Keratinocyte (primary cell): ENCODE measurements around the gene ARID1B.

Experiments used
- CTCF ChIP-seq, 3 experiments: IDR thresholded peaks in 1 of 3; conservative IDR thresholded peaks in 1 of 3; optimal IDR thresholded peaks in 1 of 3; 2 replicates in 2 of 3; 3 replicates in 1 of 3; pipeline versions ENCODE3 to v1.5.1; 2011; ENCODE audit warnings: low read length in 3 of 3, mild to moderate bottlenecking in 3 of 3, moderate library complexity in 2 of 3, control low read depth in 1 of 3, inconsistent platforms in 1 of 3; ENCODE audit not compliant: insufficient read depth in 2 of 3; ENCODE audit errors: extremely low read depth in 1 of 3
- EZH2 ChIP-seq: IDR thresholded peaks from one replicate; pipeline ENCODE4 v1.6.1; 2012; ENCODE audit warnings: inconsistent platforms, mild to moderate bottlenecking, low read length, moderate library complexity

GRCh38 chr6:157222201-157222981 is 445.2 kb downstream of the ARID1B start:
- TF ChIP-seq CTCF (optimal IDR thresholded peaks at IDR 0.05 in 1 of 3, IDR thresholded peaks at IDR 0.05 in 1 of 3, conservative IDR thresholded peaks at IDR 0.05 in 1 of 3; ENCODE audit: extremely low read depth in 1 of 3, insufficient read depth in 2 of 3, low read length in 3 of 3) (no peak), EZH2 (no peak)
